K562 (cell line): Measurements from ENCODE around the gene TTC31. TPM values are rescaled to one million over a fixed set of nuclear protein-coding genes. Genes with fewer than 3 reads are reported as not detected.

Experiments used
- ATAC-seq: fragments of 200-7000 bp; cut with Tn5 transposase; 3 replicates; pipeline ENCODE4 v1.9.1; 2020; ENCODE audit warnings: moderate library complexity
- BruUV-seq: library from RNA; stranded (reverse); fragments of 400-500 nt; replicated peaks from 2 replicates; lab custom pipeline; 2021; lab: Mats Ljungman, UMichigan
- CTCF ChIA-PET: fragments of 300-600 bp; formaldehyde crosslinking; extraction: SDS; loops from one replicate; lab custom pipeline; 2021; ENCODE audit warnings: low intra/inter-chr PET ratio; lab: Yijun Ruan, JAX
- POLR2A ChIA-PET: fragments of 300-600, 350-650 bp; sonication (Branson Sonifier 250); formaldehyde crosslinking; extraction: SDS; loops from one replicate; lab custom pipeline; 2021; ENCODE audit warnings: antibody characterized with exemption, inconsistent platforms; lab: Yijun Ruan, JAX
- DNase-seq, 4 experiments: peaks; one replicate each; pipeline versions ENCODE4 v3.0.0 to v3.0.0-alpha.2; 2011 to 2018; ENCODE audit warnings: low spot score in 3 of 4, mixed read lengths in 3 of 4; ENCODE audit errors: extremely low read depth in 1 of 4
- FAIRE-seq: peaks from 2 replicates; lab custom pipeline; 2011; peaks lifted over from hg19 to GRCh38; lab: Jason Lieb, UNC
- H2AFZ ChIP-seq: 2 replicates; pipeline ENCODE4 v1.6.0; 2011; ENCODE audit warnings: low read depth, low read length, control low read depth, inconsistent platforms
- H3K27ac ChIP-seq: fragments of 200-600 bp; 3 replicates; pipeline ENCODE4 v1.8.0; 2011; ENCODE audit warnings: low read depth, mild to moderate bottlenecking, control low read depth, inconsistent platforms, low read length, moderate library complexity, mixed read lengths; ENCODE audit errors: extremely low read depth
- H3K27me3 ChIP-seq, 2 experiments: fragments of 300-600 bp in 1 of 2; 2 replicates in 1 of 2; 3 replicates in 1 of 2; pipeline versions ENCODE4 v1.6.0 to v1.8.0; 2011; ENCODE audit warnings: inconsistent platforms in 2 of 2, low read length in 2 of 2, mild to moderate bottlenecking in 1 of 2, mixed read lengths in 1 of 2, moderate library complexity in 1 of 2; ENCODE audit not compliant: control insufficient read depth in 2 of 2, insufficient read depth in 2 of 2
- H3K36me3 ChIP-seq: fragments of 300-600 bp; 3 replicates; pipeline ENCODE4 v1.8.0; 2011; ENCODE audit warnings: mild to moderate bottlenecking, low read length, inconsistent platforms; ENCODE audit not compliant: control insufficient read depth, insufficient read depth
- H3K4me1 ChIP-seq, 2 experiments: fragments of 200-600 bp in 1 of 2; replicated peaks in 1 of 2; 2 replicates in 1 of 2; 3 replicates in 1 of 2; pipeline versions ENCODE4 v1.5.1 to v1.8.0; 2011; ENCODE audit warnings: inconsistent platforms in 2 of 2, low read length in 2 of 2, mild to moderate bottlenecking in 1 of 2, mixed read lengths in 1 of 2, moderate library complexity in 1 of 2; ENCODE audit not compliant: control insufficient read depth in 2 of 2, insufficient read depth in 2 of 2
- H3K4me2 ChIP-seq: 2 replicates; pipeline ENCODE4 v1.6.1; 2011; ENCODE audit warnings: low read length, control low read depth, inconsistent platforms, mixed read lengths; ENCODE audit not compliant: insufficient read depth
- H3K4me3 ChIP-seq: fragments of 200-600 bp; sonication (generic), shearing (Covaris generic); 2 replicates; pipeline ENCODE4 v1.5.1; 2016; ENCODE audit warnings: control low read depth, inconsistent platforms
- H3K79me2 ChIP-seq: fragments of 200-600 bp; 3 replicates; pipeline ENCODE4 v1.8.0; 2011; ENCODE audit warnings: low read length, inconsistent platforms; ENCODE audit not compliant: control insufficient read depth, insufficient read depth
- H3K9ac ChIP-seq, 2 experiments: 2 replicates each; pipeline versions ENCODE4 v1.6.0 to v1.6.1; 2011; ENCODE audit warnings: low read depth in 2 of 2, low read length in 2 of 2, control low read depth in 1 of 2, inconsistent platforms in 1 of 2, mild to moderate bottlenecking in 1 of 2, mixed read lengths in 1 of 2; ENCODE audit not compliant: insufficient read depth in 1 of 2
- H3K9me1 ChIP-seq: one replicate; pipeline ENCODE4 v1.6.0; 2011; ENCODE audit warnings: inconsistent platforms, mild to moderate bottlenecking, low read length, moderate library complexity; ENCODE audit not compliant: control insufficient read depth, insufficient read depth
- H3K9me3 ChIP-seq: replicated peaks from 2 replicates; pipeline ENCODE4 v1.5.1; 2011; ENCODE audit warnings: low read depth, low read length, inconsistent platforms; ENCODE audit not compliant: control insufficient read depth, insufficient read depth
- H4K20me1 ChIP-seq: replicated peaks from 2 replicates; pipeline ENCODE4 v1.6.1; 2011; ENCODE audit warnings: low read length, inconsistent platforms, mixed read lengths; ENCODE audit not compliant: control insufficient read depth, insufficient read depth
- BCOR ChIP-seq: fragments of 450-650 bp; IDR thresholded peaks from 2 replicates; pipeline ENCODE4 v1.6.1; 2016
- NR4A1 ChIP-seq, 2 experiments: fragments of 250-450 bp in 1 of 2; fragments of 450-650 bp in 1 of 2; sonication (Bioruptor Pico) in 1 of 2; IDR thresholded peaks; 2 replicates each; pipeline versions ENCODE4 v1.4.0 to v1.6.1; 2016 to 2020; ENCODE audit warnings: mild to moderate bottlenecking in 2 of 2, missing compliant biosample characterization in 1 of 2, missing genetic modification characterization in 1 of 2, moderate library complexity in 1 of 2
- ZFP36 ChIP-seq: fragments of 150-350 bp; IDR thresholded peaks from 2 replicates; pipeline ENCODE4 v1.6.1; 2018; ENCODE audit warnings: low read length, low read depth; ENCODE audit not compliant: partially characterized antibody
- ZNF217 ChIP-seq: sonication (generic); formaldehyde crosslinking; IDR thresholded peaks from 2 replicates; pipeline ENCODE4 v1.8.0; 2022; ENCODE audit warnings: mild to moderate bottlenecking, missing genetic modification reagents
- WGBS: fragments of 100-300 bp; shearing (Covaris generic); methylation state at CpG from one replicate; pipeline ENCODE4 v1.1.6; 2016; ENCODE audit warnings: low coverage, mixed read lengths; ENCODE audit not compliant: insufficient coverage; ENCODE audit errors: missing lambda C conversion rate; 5-methylcytosine and 5-hydroxymethylcytosine counted together
- in situ Hi-C: fragments of 300-500 bp; cut with MboI; formaldehyde crosslinking; loops from 4 replicates; pipeline ENCODE4 v1.15.0; 2018; ENCODE audit warnings: inconsistent platforms, mixed read lengths
- intact Hi-C: fragments of 100-400 bp; cut with micrococcal nuclease; formaldehyde crosslinking; loops from 2 replicates; pipeline ENCODE4 v1.14.2; 2022
- polyA plus RNA-seq, 8 experiments: library from polyadenylated mRNA; depleted of rRNA in 4 of 8; stranded (reverse) in 5 of 8; unstranded in 3 of 8; fragments of >200 nt; fragmentation: Nextera tagmentation in 2 of 8; fragmentation: Illumina TruSeq in 1 of 8; extraction: Ambion mirVana in 2 of 8; extraction: Trizol in 1 of 8; gene quantifications; 2 replicates each; pipeline versions ENCODE4 v1.2.1 to v1.2.3, GENCODE V29; 2011 to 2014; ENCODE audit warnings: inconsistent platforms in 1 of 8, missing spikeins in 1 of 8
- total RNA-seq, 7 experiments: library from RNA; depleted of rRNA in 6 of 7; stranded (reverse); fragments of >200 nt in 6 of 7; fragmentation: Illumina TruSeq in 2 of 7; extraction: Trizol in 2 of 7; gene quantifications; 2 replicates each; pipeline versions ENCODE4 v1.2.1 to v1.2.3, GENCODE V29; 2011 to 2021; ENCODE audit warnings: low replicate concordance in 1 of 7

Gene TTC31
- total and polyA plus RNA-seq, 9 of the 15 experiments (the other 6 are each of a cell fraction or from before 2014, with no cell fraction given): 4.7 to 30.5 (median 15.9) TPM

GRCh38 chr2:74436848-74437695 is 45.8 kb upstream of the TTC31 start:
- Histone ChIP-seq H3K4me1 (peaks cover 16 to 42% of the 10 kb centered on the region in 2 experiments; a peak in 4 of 5 replicates), H3K9me1 (no peaks in the 10 kb centered on the region), H3K9me3 (no peaks in the 10 kb centered on the region), H3K4me2 (no peak overlapping the region), H3K9ac (peak overlapping the region in 1 of 2 experiments; percentile 54; a peak in 2 of 4 replicates), H3K27me3 (no peaks in the 10 kb centered on the region), H2AFZ (no peak overlapping the region), H4K20me1 (no peaks in the 10 kb centered on the region), H3K27ac (no peak overlapping the region), H3K36me3 (no peaks in the 10 kb centered on the region), H3K79me2 (no peaks in the 10 kb centered on the region), H3K4me3 (no peak overlapping the region)
- ATAC-seq (no peak), DNase-seq (peak in 1 of 4 experiments; percentile 43), FAIRE-seq (no peak)
- 49% methylated on average over 6 of the region's 6 CpGs for WGBS
- ChIA-PET CTCF (no interaction called here), POLR2A (interaction anchor here (1.0 kb wide), 1 partner anchor 17 kb away, joined by 5 read pairs; the partner anchor contains the start of gene INO80B)
- intact Hi-C loops: no loop called here
- TF ChIP-seq ZNF217 (CRISPR knock-in tag) (no peak), NR4A1 (CRISPR knock-in tag; IDR thresholded peaks at IDR 0.05) (no peak), NR4A1 (tag; IDR thresholded peaks at IDR 0.05) (no peak), ZFP36 (peak; percentile 84), BCOR (0 out of 2 replicates have a peak, but pooled peaks have one; percentile 24)
- in situ Hi-C loops: no loop called here
- no TSS peak for BruUV-seq
